ENCODE data around the gene OSBPL10. TPM values are rescaled to one million over a fixed set of nuclear protein-coding genes. Genes with fewer than 3 reads are reported as not detected.

Gene OSBPL10
- total RNA-seq, 2 donors from 2014 or later = 0.90 to 11.5 TPM

- no peak for ATAC-seq (replicated peaks)
- H3K4me1 Mint-ChIP-seq = peaks cover 22% of the 10 kb centered on the region
- no peaks in the 10 kb centered on the region for H3K9me3 Mint-ChIP-seq
- no peak overlapping the region for H3K4me3 Mint-ChIP-seq
- peaks cover 96% of the 10 kb centered on the region for H3K36me3 Mint-ChIP-seq (ENCODE audit: low read depth)
- no peaks in the 10 kb centered on the region for H3K27me3 Mint-ChIP-seq
- H3K27ac Mint-ChIP-seq = peak overlapping the region; percentile 70
Observed at GRCh38 chr3:31624083-31624709, 356.9 kb downstream of the OSBPL10 start.

GRCh38 chr3:31622636-31623288, 358.3 kb downstream of the OSBPL10 start:
- H3K36me3 Mint-ChIP-seq (ENCODE audit: low read depth) = peaks cover 96% of the 10 kb centered on the region
- ATAC-seq (replicated peaks) = no peak
- no peak overlapping the region for H3K4me3 Mint-ChIP-seq
- peaks cover 22% of the 10 kb centered on the region for H3K4me1 Mint-ChIP-seq
- H3K9me3 Mint-ChIP-seq = no peaks in the 10 kb centered on the region
- no peaks in the 10 kb centered on the region for H3K27me3 Mint-ChIP-seq
- no peak overlapping the region for H3K27ac Mint-ChIP-seq

- Mint-ChIP-seq H3K27ac (peak overlapping the region; percentile 58), H3K36me3 (ENCODE audit: low read depth) (peaks cover 95% of the 10 kb centered on the region), H3K9me3 (no peaks in the 10 kb centered on the region), H3K4me1 (peaks cover 15% of the 10 kb centered on the region), H3K4me3 (no peak overlapping the region), H3K27me3 (no peaks in the 10 kb centered on the region)
- ATAC-seq (replicated peaks) = no peak
Observed at GRCh38 chr3:31621314-31621713, 359.7 kb downstream of the OSBPL10 start.

- peak; percentile 43 for ATAC-seq (replicated peaks)
- Mint-ChIP-seq H3K27ac (peak overlapping the region; percentile 58), H3K4me3 (no peak overlapping the region), H3K9me3 (no peaks in the 10 kb centered on the region), H3K27me3 (no peaks in the 10 kb centered on the region), H3K36me3 (ENCODE audit: low read depth) (peaks cover 95% of the 10 kb centered on the region), H3K4me1 (peaks cover 12% of the 10 kb centered on the region)
Observed at GRCh38 chr3:31620656-31621055, 360.4 kb downstream of the OSBPL10 start.

GRCh38 chr3:31616711-31617110, 364.4 kb downstream of the OSBPL10 start:
- H3K4me3 Mint-ChIP-seq = no peak overlapping the region
- no peak for ATAC-seq (replicated peaks)
- peaks cover 91% of the 10 kb centered on the region for H3K36me3 Mint-ChIP-seq (ENCODE audit: low read depth)
- peaks cover 23% of the 10 kb centered on the region for H3K4me1 Mint-ChIP-seq
- no peak overlapping the region for H3K27ac Mint-ChIP-seq
- H3K27me3 Mint-ChIP-seq = no peaks in the 10 kb centered on the region
- no peaks in the 10 kb centered on the region for H3K9me3 Mint-ChIP-seq

GRCh38 chr3:31615071-31615875, 365.8 kb downstream of the OSBPL10 start:
- Mint-ChIP-seq H3K27me3 (no peaks in the 10 kb centered on the region), H3K9me3 (no peaks in the 10 kb centered on the region), H3K36me3 (ENCODE audit: low read depth) (peaks cover 88% of the 10 kb centered on the region), H3K4me3 (no peak overlapping the region), H3K27ac (no peak overlapping the region), H3K4me1 (peaks cover 23% of the 10 kb centered on the region)
- ATAC-seq (replicated peaks) = no peak

- no peak for ATAC-seq (replicated peaks)
- H3K4me3 Mint-ChIP-seq = no peak overlapping the region
- peak overlapping the region; percentile 63 for H3K27ac Mint-ChIP-seq
- H3K36me3 Mint-ChIP-seq (ENCODE audit: low read depth) = peaks cover 87% of the 10 kb centered on the region
- no peaks in the 10 kb centered on the region for H3K27me3 Mint-ChIP-seq
- peaks cover 23% of the 10 kb centered on the region for H3K4me1 Mint-ChIP-seq
- no peaks in the 10 kb centered on the region for H3K9me3 Mint-ChIP-seq
Observed at GRCh38 chr3:31614162-31614921, 366.7 kb downstream of the OSBPL10 start.

GRCh38 chr3:31613654-31614053, 367.4 kb downstream of the OSBPL10 start:
- peaks cover 23% of the 10 kb centered on the region for H3K4me1 Mint-ChIP-seq

GRCh38 chr3:31613177-31613576, 367.9 kb downstream of the OSBPL10 start:
- Mint-ChIP-seq H3K4me1 (peaks cover 27% of the 10 kb centered on the region), H3K36me3 (ENCODE audit: low read depth) (peaks cover 82% of the 10 kb centered on the region), H3K4me3 (no peak overlapping the region), H3K27ac (peak overlapping the region; percentile 64), H3K27me3 (no peaks in the 10 kb centered on the region), H3K9me3 (no peaks in the 10 kb centered on the region)
- ATAC-seq (replicated peaks) = no peak

More at GRCh38 chr3:31613654-31614053, 367.4 kb downstream of the OSBPL10 start:
- peaks cover 82% of the 10 kb centered on the region for H3K36me3 Mint-ChIP-seq (ENCODE audit: low read depth)
- no peak overlapping the region for H3K4me3 Mint-ChIP-seq
- H3K27ac Mint-ChIP-seq = peak overlapping the region; percentile 64
- H3K27me3 Mint-ChIP-seq = no peaks in the 10 kb centered on the region
- H3K9me3 Mint-ChIP-seq = no peaks in the 10 kb centered on the region
- no peak for ATAC-seq (replicated peaks)

Other genes with a start within 250 kb of the OSBPL10 start
- under 1 TPM in 1 of 2 donors, not detected in 1; 0.91 TPM for gene ZNF860, start 488 bp upstream of the OSBPL10 start, total RNA-seq
- gene GPD1L, start 125.4 kb upstream of the OSBPL10 start, total RNA-seq = 10 to 100 TPM in 1 of 2 donors, 1 to 10 TPM in 1; 7.6 to 18.8 TPM

Measured in activated T-helper 17 cell treated with anti-CD3 and anti-CD28 coated beads, Interleukin-2, amount 50 U/mL, for 72 hours (primary cell).